ENCODE results near the gene ICAM4. TPM values are rescaled to one million over a fixed set of nuclear protein-coding genes. Genes with fewer than 3 reads are reported as not detected.

Gene ICAM4
- total and polyA plus RNA-seq, 2 of the 8 experiments (the other 6 are each of a cell fraction or from before 2014, with no cell fraction given) = 1.5 to 4.1 TPM

- FAIRE-seq (no peak), DNase-seq (ENCODE audit: low read depth in 1 of 2, low spot score in 2 of 2) (no peak)
- Histone ChIP-seq H3K9ac (replicated peaks in 1 of 4; ENCODE audit: extremely low read depth in 1 of 4, low read depth in 3 of 4, low read length in 3 of 4) (no peak overlapping the region), H2AK5ac (ENCODE audit: low read depth, low read length) (no peak overlapping the region), H3K56ac (replicated peaks; ENCODE audit: insufficient read length, low read depth, low read length) (no peak overlapping the region), H3K14ac (ENCODE audit: insufficient read length) (no peak overlapping the region), H2BK5ac (ENCODE audit: low read depth, low read length) (no peak overlapping the region), H2BK15ac (ENCODE audit: low read length) (no peak overlapping the region), H4K20me1 (replicated peaks in 1 of 2; ENCODE audit: control insufficient read depth in 1 of 2, insufficient read depth in 2 of 2, low read length in 2 of 2) (no peaks in the 10 kb centered on the region), H3K27ac (ENCODE audit: low read depth, low read length) (no peak overlapping the region), H3K4ac (replicated peaks; ENCODE audit: insufficient read length, low read depth, low read length) (no peak overlapping the region), H4K5ac (ENCODE audit: insufficient read length, low read depth, low read length) (no peak overlapping the region), H3K4me3 (ENCODE audit: extremely low read depth in 1 of 4, insufficient read depth in 2 of 4, low read depth in 3 of 4, low read length in 4 of 4) (no peak overlapping the region), H3K27me3 (replicated peaks in 1 of 4; ENCODE audit: control insufficient read depth in 3 of 4, extremely low read depth in 1 of 4, insufficient read depth in 3 of 4, low read length in 3 of 4) (peaks cover 8 to 17% (median 13%) of the 10 kb centered on the region in 4 experiments), H3K79me1 (ENCODE audit: low read depth, low read length) (no peaks in the 10 kb centered on the region; the same call in 1 of the 2 replicates), H2BK12ac (ENCODE audit: low read depth, low read length) (no peak overlapping the region), H4K91ac (replicated peaks; ENCODE audit: insufficient read length, low read length) (no peak overlapping the region), H3K23ac (ENCODE audit: insufficient read length) (no peak overlapping the region), H3K18ac (ENCODE audit: extremely low read depth, low read length) (no peak overlapping the region), H4K8ac (ENCODE audit: extremely low read depth, insufficient read depth, low read length) (no peak overlapping the region), H3K4me2 (ENCODE audit: insufficient read depth in 1 of 2, low read depth in 2 of 2, low read length in 2 of 2) (no peak overlapping the region), H3K79me2 (ENCODE audit: control insufficient read depth in 1 of 2, insufficient read depth in 2 of 2, low read length in 2 of 2) (no peaks in the 10 kb centered on the region), H2BK20ac (ENCODE audit: low read length) (no peak overlapping the region), H2AFZ (ENCODE audit: low read length) (no peak overlapping the region), H3K4me1 (replicated peaks in 1 of 4; ENCODE audit: control insufficient read depth in 3 of 4, insufficient read depth in 4 of 4, low read length in 3 of 4) (peaks cover 0 to 12% (median 5%) of the 10 kb centered on the region in 4 experiments; a peak in 6 of 7 replicates), H3K9me3 (ENCODE audit: insufficient read depth in 2 of 2, low read depth in 1 of 2, low read length in 1 of 2) (no peaks in the 10 kb centered on the region), H2BK120ac (replicated peaks; ENCODE audit: low read depth, low read length) (no peak overlapping the region), H3K36me3 (ENCODE audit: control insufficient read depth in 2 of 4, insufficient read depth in 4 of 4, low read length in 3 of 4) (no peaks in the 10 kb centered on the region), H3K23me2 (ENCODE audit: low read depth, low read length) (peaks cover 4% of the 10 kb centered on the region; the same call in 1 of the 2 replicates)
- POLR2A ChIA-PET (ENCODE audit: partially characterized antibody) = interaction anchor here (0.8 kb wide), 1 partner anchor 12 kb away, joined by 3 read pairs; the partner anchor contains the start of gene ICAM1
- CTCF ChIA-PET (ENCODE audit: partially characterized antibody) = interaction anchor here (1.0 to 11.6 kb wide), 4 partner anchors 9 to 106 kb away, joined by 3 to 94 read pairs (median 4); partner anchors contain the start of gene ICAM1
- 83% methylated on average over 23 of the region's 23 CpGs; no CpG with 5 or more reads in 1 of the 2 experiments for WGBS, 2 experiments (ENCODE audit: extremely low coverage in 1 of 2, insufficient coverage in 1 of 2, insufficient read length in 1 of 2, insufficient replicate concordance in 2 of 2, low coverage in 1 of 2, low lambda C conversion rate in 2 of 2, missing lambda C conversion rate in 1 of 2)
- TF ChIP-seq ASH2L (IDR thresholded peaks at IDR 0.05; ENCODE audit: low read length) (no peak), CTCF (IDR thresholded peaks at IDR 0.05; ENCODE audit: control extremely low read depth in 1 of 3, insufficient read depth in 1 of 3, low read depth in 1 of 3, low read length in 3 of 3) (no peak), JUN (IDR thresholded peaks at IDR 0.05; ENCODE audit: low read depth, low read length) (no peak)
Observed at GRCh38 chr19:10283301-10284064, 3.3 kb upstream of the ICAM4 start.
